Measurements from ENCODE around the gene GJA4. TPM values are rescaled to one million over a fixed set of nuclear protein-coding genes. Genes with fewer than 3 reads are reported as not detected.

The GJA4 gene
- total RNA-seq, 1 experiment from 2014 or later = not detected

DNA sequence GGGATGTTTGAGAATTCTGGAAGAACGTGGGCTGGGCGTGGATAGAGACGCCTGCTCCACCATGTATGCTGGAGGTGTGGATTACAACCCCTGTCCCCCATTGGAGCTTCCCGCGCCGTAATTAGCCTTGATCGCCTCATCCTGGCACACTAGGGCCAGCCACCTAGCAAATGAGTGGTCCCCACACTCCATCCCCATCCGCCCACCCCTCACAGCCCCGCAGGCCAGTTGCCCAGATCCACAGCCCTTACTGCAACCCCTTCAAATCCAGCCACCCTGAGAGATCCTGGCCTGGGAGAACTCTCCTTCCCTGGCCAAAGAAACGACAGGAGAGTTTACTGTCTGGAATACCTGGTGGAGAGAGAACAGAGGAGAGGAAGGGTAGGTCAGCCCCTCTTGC, 375 bp upstream of the GJA4 start:
- ChIA-PET CTCF (no interaction called here), RAD21 (ENCODE audit: low non-redundant PET in 1 of 2, low total read pairs in 2 of 2, uncharacterized antibody in 2 of 2, unreplicated experiment in 2 of 2) (no interaction called here), POLR2A (interaction anchor here (1.2 kb wide), 1 partner anchor 11 kb away, joined by 3 read pairs; no protein-coding TSS in a partner anchor)
- DNase-seq (ENCODE audit: low read depth, low spot score) = no peak
- Histone ChIP-seq H3K4me1 (ENCODE audit: control insufficient read depth in 1 of 2, insufficient read depth in 2 of 2, low read length in 2 of 2) (peaks cover 0 to 7% of the 10 kb centered on the region in 2 experiments; a peak in 1 of 4 replicates), H3K79me2 (ENCODE audit: insufficient read depth, low read length) (no peaks in the 10 kb centered on the region), H3K9me3 (ENCODE audit: control insufficient read depth in 1 of 2, insufficient read depth in 1 of 2, low read depth in 1 of 2, low read length in 2 of 2) (no peaks in the 10 kb centered on the region), H3K27ac (ENCODE audit: low read depth, low read length) (no peak overlapping the region), H2AFZ (ENCODE audit: low read depth, low read length, poor library complexity, severe bottlenecking) (no peak overlapping the region), H3K4me2 (ENCODE audit: low read length) (no peak overlapping the region), H4K20me1 (ENCODE audit: insufficient read depth) (no peaks in the 10 kb centered on the region), H3K9me2 (ENCODE audit: insufficient read depth) (no peaks in the 10 kb centered on the region), H3K9ac (ENCODE audit: low read length) (no peak overlapping the region), H3K36me3 (ENCODE audit: control insufficient read depth in 1 of 2, insufficient read depth in 2 of 2, low read length in 2 of 2) (no peaks in the 10 kb centered on the region; a peak in 1 of 4 replicates), H3K4me3 (replicated peaks in 1 of 2; ENCODE audit: low read depth in 1 of 2, low read length in 2 of 2) (no peak overlapping the region), H3K27me3 (ENCODE audit: insufficient read depth, low read length) (peaks cover 3% of the 10 kb centered on the region; the same call in 1 of the 2 replicates)
- intact Hi-C loops (cut with micrococcal nuclease) = no loop called here
- BruUV-seq (replicated peaks) = no TSS peak
- TF ChIP-seq YY1 (IDR thresholded peaks at IDR 0.05; ENCODE audit: extremely low read depth, insufficient replicate concordance, low read depth, low read length) (no peak), CBX3 (IDR thresholded peaks at IDR 0.05; ENCODE audit: low read depth) (no peak), SIN3A (IDR thresholded peaks at IDR 0.05; ENCODE audit: low read depth) (no peak), JUND (IDR thresholded peaks at IDR 0.05) (no peak), POLR2A (IDR thresholded peaks at IDR 0.05; ENCODE audit: borderline replicate concordance, extremely low read depth, insufficient read depth, insufficient read length) (no peak), EZH2 (IDR thresholded peaks at IDR 0.05) (no peak), RAD21 (IDR thresholded peaks at IDR 0.05; ENCODE audit: low read depth) (no peak), ELF1 (IDR thresholded peaks at IDR 0.05; ENCODE audit: borderline replicate concordance, low read depth) (no peak), FOSL1 (IDR thresholded peaks at IDR 0.05; ENCODE audit: low read depth) (no peak), EZH2phosphoT487 (IDR thresholded peaks at IDR 0.05; ENCODE audit: borderline replicate concordance) (no peak), CEBPB (IDR thresholded peaks at IDR 0.05; ENCODE audit: low read depth) (no peak), SP1 (IDR thresholded peaks at IDR 0.05; ENCODE audit: low read depth) (no peak), ZNF274 (IDR thresholded peaks at IDR 0.05; ENCODE audit: low read depth, low read length) (no peak), EGR1 (IDR thresholded peaks at IDR 0.05; ENCODE audit: low read depth) (no peak), POLR2AphosphoS5 (IDR thresholded peaks at IDR 0.05; ENCODE audit: low read depth, low read length) (no peak), SRF (IDR thresholded peaks at IDR 0.05; ENCODE audit: low read depth) (no peak)
- TF ChIP-seq, protein P1, sequence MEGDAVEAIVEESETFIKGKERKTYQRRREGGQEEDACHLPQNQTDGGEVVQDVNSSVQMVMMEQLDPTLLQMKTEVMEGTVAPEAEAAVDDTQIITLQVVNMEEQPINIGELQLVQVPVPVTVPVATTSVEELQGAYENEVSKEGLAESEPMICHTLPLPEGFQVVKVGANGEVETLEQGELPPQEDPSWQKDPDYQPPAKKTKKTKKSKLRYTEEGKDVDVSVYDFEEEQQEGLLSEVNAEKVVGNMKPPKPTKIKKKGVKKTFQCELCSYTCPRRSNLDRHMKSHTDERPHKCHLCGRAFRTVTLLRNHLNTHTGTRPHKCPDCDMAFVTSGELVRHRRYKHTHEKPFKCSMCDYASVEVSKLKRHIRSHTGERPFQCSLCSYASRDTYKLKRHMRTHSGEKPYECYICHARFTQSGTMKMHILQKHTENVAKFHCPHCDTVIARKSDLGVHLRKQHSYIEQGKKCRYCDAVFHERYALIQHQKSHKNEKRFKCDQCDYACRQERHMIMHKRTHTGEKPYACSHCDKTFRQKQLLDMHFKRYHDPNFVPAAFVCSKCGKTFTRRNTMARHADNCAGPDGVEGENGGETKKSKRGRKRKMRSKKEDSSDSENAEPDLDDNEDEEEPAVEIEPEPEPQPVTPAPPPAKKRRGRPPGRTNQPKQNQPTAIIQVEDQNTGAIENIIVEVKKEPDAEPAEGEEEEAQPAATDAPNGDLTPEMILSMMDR (IDR thresholded peaks at IDR 0.05 in 2 of 3, conservative IDR thresholded peaks at IDR 0.05 in 1 of 3; ENCODE audit: borderline replicate concordance in 1 of 3, insufficient read depth in 1 of 3, low read depth in 2 of 3, low read length in 2 of 3) = no peak
- TF ChIP-seq, protein P2, sequence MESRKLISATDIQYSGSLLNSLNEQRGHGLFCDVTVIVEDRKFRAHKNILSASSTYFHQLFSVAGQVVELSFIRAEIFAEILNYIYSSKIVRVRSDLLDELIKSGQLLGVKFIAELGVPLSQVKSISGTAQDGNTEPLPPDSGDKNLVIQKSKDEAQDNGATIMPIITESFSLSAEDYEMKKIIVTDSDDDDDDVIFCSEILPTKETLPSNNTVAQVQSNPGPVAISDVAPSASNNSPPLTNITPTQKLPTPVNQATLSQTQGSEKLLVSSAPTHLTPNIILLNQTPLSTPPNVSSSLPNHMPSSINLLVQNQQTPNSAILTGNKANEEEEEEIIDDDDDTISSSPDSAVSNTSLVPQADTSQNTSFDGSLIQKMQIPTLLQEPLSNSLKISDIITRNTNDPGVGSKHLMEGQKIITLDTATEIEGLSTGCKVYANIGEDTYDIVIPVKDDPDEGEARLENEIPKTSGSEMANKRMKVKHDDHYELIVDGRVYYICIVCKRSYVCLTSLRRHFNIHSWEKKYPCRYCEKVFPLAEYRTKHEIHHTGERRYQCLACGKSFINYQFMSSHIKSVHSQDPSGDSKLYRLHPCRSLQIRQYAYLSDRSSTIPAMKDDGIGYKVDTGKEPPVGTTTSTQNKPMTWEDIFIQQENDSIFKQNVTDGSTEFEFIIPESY (IDR thresholded peaks at IDR 0.05; ENCODE audit: extremely low read depth, insufficient replicate concordance, low read length) = no peak
- TF ChIP-seq, protein P3, sequence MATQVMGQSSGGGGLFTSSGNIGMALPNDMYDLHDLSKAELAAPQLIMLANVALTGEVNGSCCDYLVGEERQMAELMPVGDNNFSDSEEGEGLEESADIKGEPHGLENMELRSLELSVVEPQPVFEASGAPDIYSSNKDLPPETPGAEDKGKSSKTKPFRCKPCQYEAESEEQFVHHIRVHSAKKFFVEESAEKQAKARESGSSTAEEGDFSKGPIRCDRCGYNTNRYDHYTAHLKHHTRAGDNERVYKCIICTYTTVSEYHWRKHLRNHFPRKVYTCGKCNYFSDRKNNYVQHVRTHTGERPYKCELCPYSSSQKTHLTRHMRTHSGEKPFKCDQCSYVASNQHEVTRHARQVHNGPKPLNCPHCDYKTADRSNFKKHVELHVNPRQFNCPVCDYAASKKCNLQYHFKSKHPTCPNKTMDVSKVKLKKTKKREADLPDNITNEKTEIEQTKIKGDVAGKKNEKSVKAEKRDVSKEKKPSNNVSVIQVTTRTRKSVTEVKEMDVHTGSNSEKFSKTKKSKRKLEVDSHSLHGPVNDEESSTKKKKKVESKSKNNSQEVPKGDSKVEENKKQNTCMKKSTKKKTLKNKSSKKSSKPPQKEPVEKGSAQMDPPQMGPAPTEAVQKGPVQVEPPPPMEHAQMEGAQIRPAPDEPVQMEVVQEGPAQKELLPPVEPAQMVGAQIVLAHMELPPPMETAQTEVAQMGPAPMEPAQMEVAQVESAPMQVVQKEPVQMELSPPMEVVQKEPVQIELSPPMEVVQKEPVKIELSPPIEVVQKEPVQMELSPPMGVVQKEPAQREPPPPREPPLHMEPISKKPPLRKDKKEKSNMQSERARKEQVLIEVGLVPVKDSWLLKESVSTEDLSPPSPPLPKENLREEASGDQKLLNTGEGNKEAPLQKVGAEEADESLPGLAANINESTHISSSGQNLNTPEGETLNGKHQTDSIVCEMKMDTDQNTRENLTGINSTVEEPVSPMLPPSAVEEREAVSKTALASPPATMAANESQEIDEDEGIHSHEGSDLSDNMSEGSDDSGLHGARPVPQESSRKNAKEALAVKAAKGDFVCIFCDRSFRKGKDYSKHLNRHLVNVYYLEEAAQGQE (IDR thresholded peaks at IDR 0.05; ENCODE audit: low read depth) = no peak
- TF ChIP-seq, protein P4, sequence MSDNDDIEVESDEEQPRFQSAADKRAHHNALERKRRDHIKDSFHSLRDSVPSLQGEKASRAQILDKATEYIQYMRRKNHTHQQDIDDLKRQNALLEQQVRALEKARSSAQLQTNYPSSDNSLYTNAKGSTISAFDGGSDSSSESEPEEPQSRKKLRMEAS (IDR thresholded peaks at IDR 0.05) = no peak
- ATAC-seq = no peak
